ENCODE measurements around the gene KCNH3.

Gene KCNH3

DNA sequence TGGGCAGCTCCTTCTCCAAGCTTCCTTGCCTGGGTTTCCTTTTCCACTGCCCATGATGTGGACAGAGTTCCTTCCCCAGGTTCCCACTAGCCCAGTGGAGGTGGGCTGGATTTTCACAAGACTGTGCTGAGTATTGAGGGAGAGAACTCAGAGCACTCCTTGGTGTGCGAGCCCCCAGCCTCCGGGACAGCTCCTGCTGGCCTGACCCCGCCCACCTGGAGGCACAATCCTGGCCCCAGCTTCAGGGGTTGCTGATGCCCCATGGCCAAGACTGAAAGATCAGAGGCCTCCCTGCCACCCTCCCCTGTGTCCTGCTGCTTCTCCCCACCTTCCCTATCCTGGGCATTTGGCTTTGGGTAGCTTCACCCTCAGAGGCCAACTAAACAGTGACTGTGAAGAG is 7.7 kb downstream of the KCNH3 start:
- no peak overlapping the region for H2AFZ ChIP-seq (ENCODE audit: low read length)
- no peaks in the 10 kb centered on the region for H3K9me3 ChIP-seq (ENCODE audit: insufficient read depth, low read depth, low read length)
- no peaks in the 10 kb centered on the region for H3F3A ChIP-seq (ENCODE audit: low read depth)
- H3K4me1 ChIP-seq (ENCODE audit: insufficient read depth, low read length, poor library complexity, severe bottlenecking): peaks cover 1% of the 10 kb centered on the region
- H3K79me2 ChIP-seq (ENCODE audit: insufficient read depth, low read length): no peaks in the 10 kb centered on the region
- no peaks in the 10 kb centered on the region for H3K27me3 ChIP-seq (ENCODE audit: insufficient read depth, low read length, poor library complexity, severe bottlenecking)
- H3K9ac ChIP-seq (ENCODE audit: low read depth, low read length, poor library complexity, severe bottlenecking): no peak overlapping the region
- H4K20me1 ChIP-seq (ENCODE audit: insufficient read depth, low read length, poor library complexity, severe bottlenecking): no peaks in the 10 kb centered on the region
- no peak overlapping the region for H3K4me3 ChIP-seq (ENCODE audit: low read length, poor library complexity, severe bottlenecking)
- no peaks in the 10 kb centered on the region for H3K9me2 ChIP-seq (replicated peaks; ENCODE audit: low read depth, low read length)
- no peaks in the 10 kb centered on the region for H3K36me3 ChIP-seq (ENCODE audit: insufficient read depth, low read length)
- no peak for TF ChIP-seq EZH2phosphoT487 (IDR thresholded peaks at IDR 0.05; ENCODE audit: borderline replicate concordance)
- TF ChIP-seq, protein P1, sequence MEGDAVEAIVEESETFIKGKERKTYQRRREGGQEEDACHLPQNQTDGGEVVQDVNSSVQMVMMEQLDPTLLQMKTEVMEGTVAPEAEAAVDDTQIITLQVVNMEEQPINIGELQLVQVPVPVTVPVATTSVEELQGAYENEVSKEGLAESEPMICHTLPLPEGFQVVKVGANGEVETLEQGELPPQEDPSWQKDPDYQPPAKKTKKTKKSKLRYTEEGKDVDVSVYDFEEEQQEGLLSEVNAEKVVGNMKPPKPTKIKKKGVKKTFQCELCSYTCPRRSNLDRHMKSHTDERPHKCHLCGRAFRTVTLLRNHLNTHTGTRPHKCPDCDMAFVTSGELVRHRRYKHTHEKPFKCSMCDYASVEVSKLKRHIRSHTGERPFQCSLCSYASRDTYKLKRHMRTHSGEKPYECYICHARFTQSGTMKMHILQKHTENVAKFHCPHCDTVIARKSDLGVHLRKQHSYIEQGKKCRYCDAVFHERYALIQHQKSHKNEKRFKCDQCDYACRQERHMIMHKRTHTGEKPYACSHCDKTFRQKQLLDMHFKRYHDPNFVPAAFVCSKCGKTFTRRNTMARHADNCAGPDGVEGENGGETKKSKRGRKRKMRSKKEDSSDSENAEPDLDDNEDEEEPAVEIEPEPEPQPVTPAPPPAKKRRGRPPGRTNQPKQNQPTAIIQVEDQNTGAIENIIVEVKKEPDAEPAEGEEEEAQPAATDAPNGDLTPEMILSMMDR (conservative IDR thresholded peaks at IDR 0.05; ENCODE audit: low read length): no peak
- H3K4me2 ChIP-seq (ENCODE audit: low read depth, low read length, poor library complexity, severe bottlenecking): no peak overlapping the region

DNA sequence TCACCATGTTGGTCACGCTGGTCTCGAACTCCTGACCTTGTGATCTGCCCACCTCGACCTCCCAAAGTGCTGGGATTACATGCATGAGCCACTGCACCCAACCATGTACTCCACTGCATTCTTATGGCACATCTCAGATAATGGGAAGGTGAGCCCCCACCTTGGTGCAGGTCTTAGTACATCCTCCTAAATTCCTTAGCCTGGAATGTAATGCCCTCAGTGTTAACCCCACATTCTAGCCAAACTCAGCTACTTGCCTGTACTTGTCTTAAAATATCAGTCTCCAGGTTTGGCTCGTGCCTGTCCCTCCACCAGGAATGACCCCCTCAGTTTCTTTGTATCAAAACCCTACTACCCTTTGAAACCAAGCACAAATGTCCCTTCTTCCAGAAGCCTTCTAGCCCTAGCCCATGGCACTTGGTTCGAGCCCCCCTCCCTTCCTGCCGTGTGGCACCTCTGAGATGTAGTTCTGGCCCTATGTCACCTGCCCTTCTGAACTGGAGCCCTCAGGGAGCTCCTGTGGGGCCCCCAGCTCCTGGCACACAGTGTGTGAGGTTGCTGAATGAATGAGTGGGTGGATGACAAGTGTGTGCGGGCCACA is 8.4 kb downstream of the KCNH3 start:
- no peak overlapping the region for H3K4me3 ChIP-seq (ENCODE audit: low read length, poor library complexity, severe bottlenecking)
- no peaks in the 10 kb centered on the region for H3K27me3 ChIP-seq (ENCODE audit: insufficient read depth, low read length, poor library complexity, severe bottlenecking)
- no peaks in the 10 kb centered on the region for H4K20me1 ChIP-seq (ENCODE audit: insufficient read depth, low read length, poor library complexity, severe bottlenecking)
- H3K9ac ChIP-seq (ENCODE audit: low read depth, low read length, poor library complexity, severe bottlenecking): no peak overlapping the region
- peaks cover 8% of the 10 kb centered on the region for H3K4me1 ChIP-seq (ENCODE audit: insufficient read depth, low read length, poor library complexity, severe bottlenecking)
- H3K79me2 ChIP-seq (ENCODE audit: insufficient read depth, low read length): no peaks in the 10 kb centered on the region
- H3K9me2 ChIP-seq (replicated peaks; ENCODE audit: low read depth, low read length): no peaks in the 10 kb centered on the region
- no peak overlapping the region for H3K4me2 ChIP-seq (ENCODE audit: low read depth, low read length, poor library complexity, severe bottlenecking)
- H3K9me3 ChIP-seq (ENCODE audit: insufficient read depth, low read depth, low read length): no peaks in the 10 kb centered on the region
- no peaks in the 10 kb centered on the region for H3F3A ChIP-seq (ENCODE audit: low read depth)
- no peak for TF ChIP-seq EZH2phosphoT487 (IDR thresholded peaks at IDR 0.05; ENCODE audit: borderline replicate concordance)
- TF ChIP-seq, protein P1 (conservative IDR thresholded peaks at IDR 0.05; ENCODE audit: low read length): no peak
- no peak overlapping the region for H2AFZ ChIP-seq (ENCODE audit: low read length)
- H3K36me3 ChIP-seq (ENCODE audit: insufficient read depth, low read length): no peaks in the 10 kb centered on the region

DNA sequence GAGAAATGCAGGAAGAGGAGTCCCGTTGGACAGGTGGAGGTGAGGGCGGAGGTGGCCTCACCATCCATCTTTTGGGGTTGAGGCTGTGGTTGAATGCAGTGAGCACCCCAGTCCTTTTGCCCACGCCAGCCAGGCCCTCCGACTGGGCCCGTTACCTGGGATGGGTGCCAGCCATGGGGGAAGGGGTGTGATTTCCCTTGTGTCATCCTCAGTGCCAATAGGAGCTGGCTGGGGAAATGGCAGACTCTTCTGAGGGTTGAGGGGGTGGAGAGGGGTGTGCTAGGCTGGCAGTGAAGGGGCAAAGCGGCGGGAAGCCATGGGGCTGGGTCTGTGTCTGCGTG is 9.6 kb downstream of the KCNH3 start:
- H3K9ac ChIP-seq (ENCODE audit: low read depth, low read length, poor library complexity, severe bottlenecking): no peak overlapping the region
- H2AFZ ChIP-seq (ENCODE audit: low read length): no peak overlapping the region
- no peaks in the 10 kb centered on the region for H3K36me3 ChIP-seq (ENCODE audit: insufficient read depth, low read length)
- no peak overlapping the region for H3K4me3 ChIP-seq (ENCODE audit: low read length, poor library complexity, severe bottlenecking)
- H3F3A ChIP-seq (ENCODE audit: low read depth): no peaks in the 10 kb centered on the region
- H3K79me2 ChIP-seq (ENCODE audit: insufficient read depth, low read length): no peaks in the 10 kb centered on the region
- TF ChIP-seq, protein P1 (conservative IDR thresholded peaks at IDR 0.05; ENCODE audit: low read length): no peak
- no peak for TF ChIP-seq EZH2phosphoT487 (IDR thresholded peaks at IDR 0.05; ENCODE audit: borderline replicate concordance)
- no peaks in the 10 kb centered on the region for H3K9me2 ChIP-seq (replicated peaks; ENCODE audit: low read depth, low read length)
- H3K4me1 ChIP-seq (ENCODE audit: insufficient read depth, low read length, poor library complexity, severe bottlenecking): peaks cover 20% of the 10 kb centered on the region
- H3K9me3 ChIP-seq (ENCODE audit: insufficient read depth, low read depth, low read length): no peaks in the 10 kb centered on the region
- no peak overlapping the region for H3K4me2 ChIP-seq (ENCODE audit: low read depth, low read length, poor library complexity, severe bottlenecking)
- H3K27me3 ChIP-seq (ENCODE audit: insufficient read depth, low read length, poor library complexity, severe bottlenecking): no peaks in the 10 kb centered on the region
- H4K20me1 ChIP-seq (ENCODE audit: insufficient read depth, low read length, poor library complexity, severe bottlenecking): no peaks in the 10 kb centered on the region
